Measurements from ENCODE around the gene RETREG2.

RETREG2 gene

GRCh38 chr2:219165058-219165911, 12.8 kb upstream of the RETREG2 start:
- no peaks in the 10 kb centered on the region for H3K9me3 ChIP-seq
- H3K4me1 ChIP-seq: no peaks in the 10 kb centered on the region
- no peak for TF ChIP-seq CTCF (IDR thresholded peaks at IDR 0.05; ENCODE audit: low read depth, low read length)
- no peak overlapping the region for H3K4me3 ChIP-seq (ENCODE audit: low read depth, low read length)
- no peak for DNase-seq
- no peaks in the 10 kb centered on the region for H3K27me3 ChIP-seq
- no peaks in the 10 kb centered on the region for H3K36me3 ChIP-seq

GRCh38 chr2:219167997-219168396, 10.1 kb upstream of the RETREG2 start:
- Histone ChIP-seq H3K36me3 (peaks cover under 1% of the 10 kb centered on the region; the same call in 1 of the 2 replicates), H3K9me3 (no peaks in the 10 kb centered on the region), H3K27me3 (no peaks in the 10 kb centered on the region), H3K4me1 (no peaks in the 10 kb centered on the region), H3K4me3 (ENCODE audit: low read depth, low read length) (no peak overlapping the region)
- DNase-seq: no peak
- TF ChIP-seq CTCF (IDR thresholded peaks at IDR 0.05; ENCODE audit: low read depth, low read length): no peak

- no peak for TF ChIP-seq CTCF (IDR thresholded peaks at IDR 0.05; ENCODE audit: low read depth, low read length)
- H3K9me3 ChIP-seq: no peaks in the 10 kb centered on the region
- H3K4me3 ChIP-seq (ENCODE audit: low read depth, low read length): no peak overlapping the region
- no peaks in the 10 kb centered on the region for H3K4me1 ChIP-seq
- no peaks in the 10 kb centered on the region for H3K27me3 ChIP-seq
- no peak for DNase-seq
- H3K36me3 ChIP-seq: peaks cover 3% of the 10 kb centered on the region; the same call in 1 of the 2 replicates
Observed at GRCh38 chr2:219168526-219168925, 9.5 kb upstream of the RETREG2 start.

DNA sequence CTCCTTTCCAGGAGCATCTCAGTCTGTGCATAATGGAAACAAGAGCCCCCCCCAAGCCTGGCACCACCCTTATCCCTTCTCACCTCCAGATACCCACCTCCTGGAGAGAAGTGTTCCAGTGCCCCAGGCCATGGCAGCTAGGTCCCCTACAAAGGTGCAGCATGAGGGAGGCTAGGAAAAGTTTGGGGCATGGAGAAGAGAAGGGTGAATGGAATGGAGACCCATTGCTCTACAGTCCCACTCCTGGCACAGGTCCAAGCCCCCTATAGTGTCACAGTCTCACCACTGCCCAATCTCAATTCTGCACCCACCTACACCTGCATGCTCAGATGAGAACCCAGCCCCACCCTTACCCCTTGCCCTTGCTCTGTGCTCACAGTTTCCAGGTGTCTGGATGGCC, 9.1 kb upstream of the RETREG2 start:
- Histone ChIP-seq H3K9me3 (no peaks in the 10 kb centered on the region), H3K27me3 (no peaks in the 10 kb centered on the region), H3K4me3 (ENCODE audit: low read depth, low read length) (no peak overlapping the region), H3K4me1 (no peaks in the 10 kb centered on the region), H3K36me3 (peaks cover 3% of the 10 kb centered on the region; the same call in 1 of the 2 replicates)
- DNase-seq: no peak
- TF ChIP-seq CTCF (IDR thresholded peaks at IDR 0.05; ENCODE audit: low read depth, low read length): no peak

DNA sequence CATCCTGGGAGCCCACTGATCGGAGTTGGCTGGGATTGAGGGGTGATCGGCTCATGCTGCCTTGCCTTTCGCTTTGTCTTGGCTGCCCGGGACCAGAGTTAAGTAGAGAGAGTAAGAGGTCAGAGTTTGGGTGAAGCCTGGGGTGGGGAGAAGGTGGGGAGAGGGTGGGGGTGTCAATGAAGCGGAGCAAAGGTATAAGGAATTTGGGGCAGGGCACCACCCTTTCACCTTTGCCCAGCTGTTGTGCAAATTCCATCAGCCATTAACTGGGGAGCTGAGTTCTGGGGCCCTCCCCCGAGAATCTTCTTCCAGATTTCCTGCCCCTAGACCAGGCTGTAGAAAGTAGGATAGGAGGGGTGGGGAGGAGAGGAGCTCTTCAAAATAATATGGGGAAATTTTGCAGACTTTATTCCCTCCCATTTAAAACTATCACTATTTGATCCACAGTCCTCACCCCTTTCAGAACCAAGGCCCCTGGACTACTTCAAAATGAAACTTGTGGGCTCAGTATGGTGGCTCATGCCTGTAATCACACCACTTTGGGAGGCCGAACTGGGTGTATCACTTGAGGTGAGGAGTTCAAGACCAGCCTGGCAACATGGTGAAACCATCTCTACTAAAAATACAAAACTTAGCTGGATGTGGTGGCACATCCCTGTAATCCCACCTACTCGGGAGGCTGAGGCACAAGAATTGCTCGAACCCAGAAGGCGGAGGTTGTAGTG, 8.0 kb upstream of the RETREG2 start, which contains the start of gene SLC23A3:
Gene SLC23A3 (minus strand): TSS at position 100 of the 725 bp plus-strand sequence. CDS start 45 bp downstream, at position 55.
- H3K9me3 ChIP-seq: no peaks in the 10 kb centered on the region
- H3K27me3 ChIP-seq: no peaks in the 10 kb centered on the region
- H3K4me1 ChIP-seq: no peaks in the 10 kb centered on the region
- DNase-seq: no peak
- peaks cover 7% of the 10 kb centered on the region for H3K36me3 ChIP-seq
- H3K4me3 ChIP-seq (ENCODE audit: low read depth, low read length): no peak within 1 kb of the TSS
- TF ChIP-seq CTCF (IDR thresholded peaks at IDR 0.05; ENCODE audit: low read depth, low read length): no peak

Data from BE2C (cell line).